GM21390 (cell line): ENCODE measurements around the gene ZNF280A.
"Not testable (repeated sequence)": the region's sequence is repeated elsewhere in the genome, so short reads cannot be mapped to it uniquely, and the experiment has no call there.

Experiments used
- ATAC-seq: cut with Tn5 transposase; IDR thresholded peaks from one replicate; pipeline ENCODE4 v1.9.1; 2021; ENCODE audit not compliant: unreplicated experiment

Gene ZNF280A

DNA sequence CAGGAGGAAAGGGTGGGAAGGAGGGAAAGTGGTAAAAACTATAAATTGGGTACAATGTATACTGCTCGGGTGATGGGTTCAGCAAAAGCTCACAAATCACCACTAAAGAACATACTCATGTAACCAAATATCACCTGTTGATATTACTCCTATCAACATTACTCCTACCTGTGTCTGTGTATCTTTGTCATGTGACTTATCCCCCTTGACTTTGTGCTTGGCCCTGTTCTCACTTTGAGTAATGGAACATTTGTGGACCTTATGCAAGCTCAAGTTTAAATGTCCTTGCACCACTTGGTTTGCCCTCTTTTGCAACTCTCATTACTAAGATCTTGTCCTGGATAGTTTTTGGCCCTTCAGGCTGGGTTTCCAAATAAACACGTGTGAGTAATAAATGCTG lies 50.5 kb downstream of the ZNF280A start:
- ATAC-seq, result no peak

DNA sequence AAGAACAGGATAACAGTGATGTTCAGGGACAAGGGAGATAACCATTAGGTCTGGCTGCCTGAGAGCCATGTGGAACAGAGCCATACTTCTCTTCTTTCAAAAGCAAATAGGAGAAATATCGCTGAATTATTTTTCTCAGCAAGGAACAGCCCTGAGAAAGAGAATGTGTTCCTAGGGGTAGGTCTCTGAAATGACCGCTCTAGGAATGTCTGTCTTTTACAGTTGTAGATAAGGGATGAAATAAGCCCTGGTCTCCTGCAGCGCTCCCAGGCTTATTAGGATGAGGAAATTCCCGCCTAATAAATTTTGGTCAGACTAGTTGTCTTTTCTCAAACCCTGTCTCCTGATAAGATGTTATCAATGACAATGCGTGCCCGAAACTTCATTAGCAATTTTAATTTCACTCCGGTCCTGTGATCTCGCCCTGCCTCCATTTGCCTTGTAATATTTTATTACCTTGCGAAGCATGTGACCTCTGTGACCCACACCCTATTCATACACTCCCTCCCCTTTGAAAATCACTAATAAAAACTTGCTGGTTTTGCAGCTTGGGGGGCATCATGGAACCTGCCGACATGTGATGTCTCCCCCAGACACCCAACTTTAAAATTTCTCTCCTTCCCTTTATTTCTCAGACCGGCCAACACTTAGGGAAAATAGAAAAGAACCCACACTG lies 51.1 kb downstream of the ZNF280A start:
- ATAC-seq, result not testable (repeated sequence)

DNA sequence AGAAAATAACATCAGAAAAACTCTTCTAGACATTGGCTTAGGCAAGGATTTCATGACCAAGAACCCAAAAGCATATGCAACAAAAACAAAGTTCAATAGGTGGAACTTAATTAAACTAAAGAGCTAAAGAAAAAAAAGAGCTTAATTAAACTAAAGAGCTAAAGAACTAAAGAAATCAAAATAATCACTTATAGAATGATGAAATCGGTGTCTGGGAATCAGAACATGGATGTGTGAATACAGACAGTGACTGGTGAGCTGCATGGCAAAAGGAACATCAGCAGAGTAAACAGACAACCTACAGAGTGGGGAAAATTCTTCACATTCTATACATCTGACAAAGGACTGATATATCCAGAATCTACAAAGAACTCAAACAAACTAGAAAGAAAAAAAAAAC lies 53.0 kb downstream of the ZNF280A start:
- no peak for ATAC-seq

DNA sequence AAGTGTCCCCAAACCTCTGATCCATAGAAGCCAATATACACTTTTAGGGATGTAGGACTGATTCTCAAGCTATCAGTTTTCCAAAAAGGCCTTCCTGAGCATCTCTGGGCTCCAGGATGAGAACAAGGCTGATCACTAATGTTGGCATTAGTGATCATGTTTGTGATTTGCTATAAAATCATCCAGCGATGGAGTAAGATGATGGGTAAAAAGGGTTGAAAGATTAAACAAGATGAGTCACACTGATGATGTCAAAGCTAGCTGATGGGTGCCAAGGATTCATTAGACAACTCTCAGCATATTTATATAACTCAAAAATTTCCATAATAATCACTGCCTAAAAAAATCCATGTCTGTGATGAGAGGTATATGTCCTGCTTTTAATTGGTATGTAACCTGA lies 54.3 kb downstream of the ZNF280A start:
- ATAC-seq, result no peak

DNA sequence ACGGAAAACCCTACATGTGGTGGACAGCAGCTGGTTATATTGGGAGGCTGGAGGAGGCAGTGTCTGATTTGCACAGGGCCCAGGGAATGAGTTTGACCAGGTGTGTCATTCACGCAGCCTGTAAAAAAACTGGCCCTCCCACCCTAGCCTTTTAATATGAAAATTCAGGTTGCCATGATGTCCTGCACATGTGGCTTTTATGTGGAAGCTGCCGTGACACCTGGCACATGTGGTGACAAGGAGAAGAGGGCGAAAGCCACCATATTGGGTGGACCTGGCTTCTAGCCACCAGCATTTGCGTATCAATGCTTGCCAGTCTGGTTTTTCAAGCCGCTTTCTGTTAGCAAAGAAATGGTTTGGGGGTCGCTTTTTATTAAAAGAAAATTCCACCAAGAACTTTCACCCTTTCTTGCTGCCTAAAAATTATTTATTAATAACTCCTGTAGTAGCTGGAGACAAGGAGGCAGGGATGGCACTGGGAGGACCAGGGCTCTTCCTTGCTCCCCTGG lies 54.9 kb downstream of the ZNF280A start:
- ATAC-seq, result no peak

DNA sequence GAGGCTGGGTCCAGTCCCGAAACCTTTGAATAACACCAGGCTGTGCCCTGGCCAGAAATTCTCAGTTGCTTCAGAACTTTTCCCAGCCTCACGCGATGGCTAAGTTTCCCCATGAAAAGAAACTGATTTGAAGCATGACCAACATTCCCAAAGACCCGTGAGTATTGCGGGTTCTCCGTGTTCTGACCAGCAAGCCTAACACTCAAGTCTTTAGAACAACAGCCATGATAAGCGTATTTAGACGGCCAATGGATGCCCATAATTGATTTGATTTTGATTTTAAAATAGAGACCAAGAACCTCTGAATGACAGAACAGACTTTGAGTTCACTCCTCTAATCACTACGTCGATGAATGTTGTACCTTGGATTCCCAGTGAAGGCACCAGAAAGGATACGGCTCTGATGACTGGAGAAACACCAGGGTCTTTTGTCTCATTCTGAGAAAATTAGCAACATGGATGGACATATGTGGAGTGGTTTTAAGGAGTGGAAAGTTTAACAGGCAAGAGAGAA lies 55.5 kb downstream of the ZNF280A start:
- no peak for ATAC-seq

DNA sequence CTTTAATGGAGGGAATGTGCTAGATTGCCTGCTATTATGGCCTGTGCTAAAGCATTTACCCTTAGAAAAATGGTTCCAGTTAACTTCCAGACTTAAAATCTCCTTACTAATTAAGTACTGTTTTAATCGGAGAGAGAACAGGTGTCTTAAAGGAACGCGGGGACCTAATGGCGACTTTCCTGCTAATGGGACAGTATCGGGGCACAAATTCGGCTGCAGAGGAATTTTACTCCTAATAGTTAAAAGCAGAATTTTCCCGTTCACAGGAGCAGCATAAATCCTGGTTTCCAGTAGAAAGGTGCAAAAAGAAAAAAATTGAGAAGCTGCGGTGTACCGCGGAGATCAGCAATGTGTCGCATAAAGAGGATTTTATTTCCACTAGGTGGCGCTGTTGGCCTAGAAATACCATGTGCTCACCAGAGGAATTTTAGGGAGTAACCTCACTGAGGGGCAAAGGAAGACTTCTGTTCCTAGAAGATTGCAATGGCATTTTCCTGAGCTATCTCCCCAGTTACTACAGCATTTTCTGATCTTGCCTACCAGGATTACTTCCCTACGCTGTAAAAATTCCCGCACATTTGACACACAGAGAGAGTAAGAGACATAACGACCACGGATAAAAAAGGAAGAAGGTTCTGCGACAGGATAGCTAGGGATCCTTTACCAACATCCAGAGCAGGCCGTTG lies 56.1 kb downstream of the ZNF280A start:
- ATAC-seq, result no peak
